Stimulated activated CD4-positive, alpha-beta T cell treated with anti-CD3 and anti-CD28 coated beads, Interleukin-1b, Interleukin-23, amount 100 ng/mL, for 48 hours (primary cell): ENCODE measurements around the gene ANXA4.
"Not testable (repeated sequence)": the region's sequence is repeated elsewhere in the genome, so short reads cannot be mapped to it uniquely, and the experiment has no call there.

ENCODE experiments used
- DNase-seq: peaks from one replicate; pipeline ENCODE4 v3.0.0-alpha.2; 2020

ANXA4 gene

GRCh38 chr2:69781321-69782248 is 39.7 kb downstream of the ANXA4 start:
- DNase-seq, result no peak

GRCh38 chr2:69784228-69784627 is 42.3 kb downstream of the ANXA4 start:
- DNase-seq, result no peak

GRCh38 chr2:69785358-69785757 is 43.4 kb downstream of the ANXA4 start:
- no peak for DNase-seq

GRCh38 chr2:69786052-69786560 is 44.2 kb downstream of the ANXA4 start:
- no peak for DNase-seq

- DNase-seq, result no peak
Observed at GRCh38 chr2:69789175-69789721, 47.3 kb downstream of the ANXA4 start.

- DNase-seq, result no peak
Observed at GRCh38 chr2:69789772-69790600, 48.1 kb downstream of the ANXA4 start.

GRCh38 chr2:69790601-69790959 is 48.6 kb downstream of the ANXA4 start:
- no peak for DNase-seq

- DNase-seq, result no peak
Observed at GRCh38 chr2:69791045-69791444, 49.1 kb downstream of the ANXA4 start.

GRCh38 chr2:69796174-69796573 is 54.2 kb downstream of the ANXA4 start:
- no peak for DNase-seq

GRCh38 chr2:69797235-69797634 is 55.3 kb downstream of the ANXA4 start:
- DNase-seq, result no peak

- no peak for DNase-seq
Observed at GRCh38 chr2:69797836-69798289, 55.9 kb downstream of the ANXA4 start.

- DNase-seq, result no peak
Observed at GRCh38 chr2:69798290-69798908, 56.5 kb downstream of the ANXA4 start.

- no peak for DNase-seq
Observed at GRCh38 chr2:69798909-69799526, 57.1 kb downstream of the ANXA4 start.

GRCh38 chr2:69801745-69802290 is 59.9 kb downstream of the ANXA4 start:
- no peak for DNase-seq

GRCh38 chr2:69802781-69803367 is 60.9 kb downstream of the ANXA4 start:
- DNase-seq, result not testable (repeated sequence)

- DNase-seq, result no peak
Observed at GRCh38 chr2:69804416-69804815, 62.5 kb downstream of the ANXA4 start.

GRCh38 chr2:69805887-69806286 is 64.0 kb downstream of the ANXA4 start:
- DNase-seq, result no peak

GRCh38 chr2:69807821-69808540 is 66.0 kb downstream of the ANXA4 start:
- no peak for DNase-seq

- no peak for DNase-seq
Observed at GRCh38 chr2:69810550-69810949, 68.6 kb downstream of the ANXA4 start.

GRCh38 chr2:69811018-69811417 is 69.1 kb downstream of the ANXA4 start:
- DNase-seq, result no peak

GRCh38 chr2:69811591-69811990 is 69.7 kb downstream of the ANXA4 start:
- no peak for DNase-seq
